ENCODE data around the gene MAP4K4. TPM values are rescaled to one million over a fixed set of nuclear protein-coding genes. Genes with fewer than 3 reads are reported as not detected.

Gene MAP4K4
- total RNA-seq, 1 donor from 2014 or later = 232 TPM

DNA sequence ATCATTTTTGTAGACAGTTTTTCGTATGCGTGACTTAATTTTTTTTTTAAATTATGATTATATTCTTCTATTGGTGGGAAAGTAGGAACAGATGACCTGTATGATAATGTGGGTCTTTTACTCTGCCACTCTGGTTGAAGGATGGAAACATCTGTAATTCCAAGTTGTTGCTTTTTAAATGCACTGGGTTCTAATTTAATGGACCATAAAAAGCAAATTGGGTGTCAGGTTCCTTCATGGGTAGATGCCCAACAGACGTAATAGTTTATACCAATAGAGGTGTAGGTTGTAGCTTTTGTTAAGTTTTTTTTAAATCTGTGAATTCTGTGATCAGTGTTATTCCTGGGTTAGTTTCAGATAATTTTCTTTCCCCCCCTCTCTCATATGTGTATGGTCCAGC lies 117.6 kb downstream of the MAP4K4 start:
- H3K27me3 Mint-ChIP-seq = no peaks in the 10 kb centered on the region
- ChIA-PET CTCF (interaction anchor here (1.1 to 1.7 kb wide), 3 partner anchors 45 to 473 kb away, joined by 3 to 7 read pairs (median 5); no protein-coding TSS in a partner anchor), POLR2A (no interaction called here)
- intact Hi-C loops (cut with micrococcal nuclease) = no loop called here
- H3K4me1 Mint-ChIP-seq = peaks cover 86% of the 10 kb centered on the region
- H3K27ac Mint-ChIP-seq = no peak overlapping the region
- ATAC-seq (ENCODE audit: low read depth) (no peak), DNase-seq (no peak)
- peaks cover 40% of the 10 kb centered on the region for H3K36me3 Mint-ChIP-seq (ENCODE audit: low read depth)
- H3K9me3 Mint-ChIP-seq = no peaks in the 10 kb centered on the region
- no peak overlapping the region for H3K4me3 Mint-ChIP-seq
- TF ChIP-seq, protein P1, sequence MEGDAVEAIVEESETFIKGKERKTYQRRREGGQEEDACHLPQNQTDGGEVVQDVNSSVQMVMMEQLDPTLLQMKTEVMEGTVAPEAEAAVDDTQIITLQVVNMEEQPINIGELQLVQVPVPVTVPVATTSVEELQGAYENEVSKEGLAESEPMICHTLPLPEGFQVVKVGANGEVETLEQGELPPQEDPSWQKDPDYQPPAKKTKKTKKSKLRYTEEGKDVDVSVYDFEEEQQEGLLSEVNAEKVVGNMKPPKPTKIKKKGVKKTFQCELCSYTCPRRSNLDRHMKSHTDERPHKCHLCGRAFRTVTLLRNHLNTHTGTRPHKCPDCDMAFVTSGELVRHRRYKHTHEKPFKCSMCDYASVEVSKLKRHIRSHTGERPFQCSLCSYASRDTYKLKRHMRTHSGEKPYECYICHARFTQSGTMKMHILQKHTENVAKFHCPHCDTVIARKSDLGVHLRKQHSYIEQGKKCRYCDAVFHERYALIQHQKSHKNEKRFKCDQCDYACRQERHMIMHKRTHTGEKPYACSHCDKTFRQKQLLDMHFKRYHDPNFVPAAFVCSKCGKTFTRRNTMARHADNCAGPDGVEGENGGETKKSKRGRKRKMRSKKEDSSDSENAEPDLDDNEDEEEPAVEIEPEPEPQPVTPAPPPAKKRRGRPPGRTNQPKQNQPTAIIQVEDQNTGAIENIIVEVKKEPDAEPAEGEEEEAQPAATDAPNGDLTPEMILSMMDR (IDR thresholded peaks at IDR 0.05) = no peak

DNA sequence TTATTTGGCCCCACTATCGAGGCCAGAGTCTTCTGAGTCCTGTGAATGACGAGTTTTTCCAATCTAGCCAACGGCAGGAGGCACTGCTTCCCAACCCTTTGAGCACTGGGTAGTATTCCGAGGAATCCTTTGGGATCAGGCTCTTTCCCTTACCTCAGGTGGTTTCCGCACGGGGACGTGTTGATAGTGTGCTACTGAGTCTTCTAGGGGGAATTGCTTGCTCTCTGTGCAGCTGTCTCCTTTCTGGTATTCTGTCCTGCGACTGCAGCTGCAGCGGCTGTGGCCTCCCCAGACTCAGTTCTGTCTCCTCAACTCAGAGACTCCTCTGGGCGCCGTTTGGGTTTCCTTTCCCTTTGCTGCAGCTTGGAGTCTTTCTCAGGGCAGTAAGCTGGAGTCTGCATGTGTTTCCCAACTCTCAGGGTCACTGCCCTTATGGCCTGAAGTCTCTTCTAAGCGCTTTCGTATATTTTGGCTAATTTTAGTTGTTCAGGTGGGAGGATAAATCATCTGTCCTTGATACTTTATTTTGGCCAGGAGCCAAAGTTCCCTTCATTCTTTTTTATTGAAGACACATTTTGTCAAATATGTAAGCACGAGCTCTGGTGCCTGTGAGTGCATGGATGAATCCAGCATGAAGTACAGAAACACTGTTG lies 118.4 kb downstream of the MAP4K4 start:
- DNase-seq (no peak), ATAC-seq (ENCODE audit: low read depth) (no peak)
- Mint-ChIP-seq H3K9me3 (no peaks in the 10 kb centered on the region), H3K27me3 (no peaks in the 10 kb centered on the region), H3K36me3 (ENCODE audit: low read depth) (peaks cover 40% of the 10 kb centered on the region), H3K4me1 (peaks cover 89% of the 10 kb centered on the region), H3K4me3 (no peak overlapping the region), H3K27ac (no peak overlapping the region)
- TF ChIP-seq, protein P1 (IDR thresholded peaks at IDR 0.05) = no peak
- intact Hi-C loops (cut with micrococcal nuclease) = no loop called here
- ChIA-PET CTCF (interaction anchor here (1.1 kb wide), 1 partner anchor 397 kb away, joined by 3 read pairs; no protein-coding TSS in a partner anchor), POLR2A (interaction anchor here (0.6 kb wide), 1 partner anchor 40 kb away, joined by 3 read pairs; no protein-coding TSS in a partner anchor)

DNA sequence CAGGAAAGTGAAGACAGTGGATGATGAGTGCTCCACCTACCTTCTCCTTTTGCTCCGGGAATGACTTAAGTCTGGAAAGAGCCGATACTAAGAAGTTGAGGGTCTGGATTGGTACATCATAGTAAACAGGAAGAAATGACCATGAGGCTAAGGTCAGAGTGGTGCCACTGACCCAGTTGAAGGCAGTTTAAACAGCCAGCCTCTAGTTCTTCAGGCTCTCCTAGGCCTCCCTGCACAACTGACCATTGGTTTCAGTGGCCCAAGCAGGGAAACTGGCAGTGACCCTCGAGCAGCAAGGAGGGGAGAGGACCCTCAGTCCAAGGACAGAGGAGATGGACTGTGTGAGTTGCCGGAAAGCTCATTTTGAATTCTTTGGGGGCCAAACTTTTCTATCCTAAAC lies 119.1 kb downstream of the MAP4K4 start:
- peaks cover 36% of the 10 kb centered on the region for H3K36me3 Mint-ChIP-seq (ENCODE audit: low read depth)
- TF ChIP-seq, protein P1 (IDR thresholded peaks at IDR 0.05) = no peak
- H3K27me3 Mint-ChIP-seq = no peaks in the 10 kb centered on the region
- H3K4me3 Mint-ChIP-seq = no peak overlapping the region
- no peak overlapping the region for H3K27ac Mint-ChIP-seq
- no peak for DNase-seq
- ChIA-PET POLR2A (no interaction called here), CTCF (no interaction called here)
- H3K4me1 Mint-ChIP-seq = peaks cover 91% of the 10 kb centered on the region
- no peak for ATAC-seq (ENCODE audit: low read depth)
- no peaks in the 10 kb centered on the region for H3K9me3 Mint-ChIP-seq
- intact Hi-C loops (cut with micrococcal nuclease) = no loop called here

DNA sequence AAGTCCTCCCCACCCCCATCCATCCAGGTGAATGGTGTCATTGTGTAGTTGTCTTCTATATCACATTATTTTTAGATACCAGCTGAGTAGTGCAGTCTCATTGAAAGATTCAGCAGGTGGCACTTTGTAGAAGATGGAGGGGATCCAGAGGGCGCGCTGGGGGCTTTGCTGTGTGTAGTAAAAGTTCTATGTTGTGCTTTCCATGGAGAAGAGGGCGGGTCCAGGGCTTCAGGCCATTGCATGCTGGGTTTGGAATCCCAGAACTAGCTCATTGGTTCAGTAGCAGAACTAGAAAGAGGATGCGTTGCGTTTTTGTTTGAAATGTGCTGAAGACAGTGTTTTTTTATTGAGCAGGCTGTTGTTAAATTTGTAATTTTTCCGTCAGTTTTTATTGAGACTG lies 120.0 kb downstream of the MAP4K4 start:
- H3K36me3 Mint-ChIP-seq (ENCODE audit: low read depth) = peaks cover 30% of the 10 kb centered on the region
- no peaks in the 10 kb centered on the region for H3K27me3 Mint-ChIP-seq
- no peak for ATAC-seq (ENCODE audit: low read depth)
- no peaks in the 10 kb centered on the region for H3K9me3 Mint-ChIP-seq
- intact Hi-C loops (cut with micrococcal nuclease) = no loop called here
- POLR2A ChIA-PET = no interaction called here
- no peak overlapping the region for H3K4me3 Mint-ChIP-seq
- peaks cover 83% of the 10 kb centered on the region for H3K4me1 Mint-ChIP-seq
- TF ChIP-seq, protein P1 (IDR thresholded peaks at IDR 0.05) = no peak
- no peak for DNase-seq
- CTCF ChIA-PET = no interaction called here
- H3K27ac Mint-ChIP-seq = no peak overlapping the region

DNA sequence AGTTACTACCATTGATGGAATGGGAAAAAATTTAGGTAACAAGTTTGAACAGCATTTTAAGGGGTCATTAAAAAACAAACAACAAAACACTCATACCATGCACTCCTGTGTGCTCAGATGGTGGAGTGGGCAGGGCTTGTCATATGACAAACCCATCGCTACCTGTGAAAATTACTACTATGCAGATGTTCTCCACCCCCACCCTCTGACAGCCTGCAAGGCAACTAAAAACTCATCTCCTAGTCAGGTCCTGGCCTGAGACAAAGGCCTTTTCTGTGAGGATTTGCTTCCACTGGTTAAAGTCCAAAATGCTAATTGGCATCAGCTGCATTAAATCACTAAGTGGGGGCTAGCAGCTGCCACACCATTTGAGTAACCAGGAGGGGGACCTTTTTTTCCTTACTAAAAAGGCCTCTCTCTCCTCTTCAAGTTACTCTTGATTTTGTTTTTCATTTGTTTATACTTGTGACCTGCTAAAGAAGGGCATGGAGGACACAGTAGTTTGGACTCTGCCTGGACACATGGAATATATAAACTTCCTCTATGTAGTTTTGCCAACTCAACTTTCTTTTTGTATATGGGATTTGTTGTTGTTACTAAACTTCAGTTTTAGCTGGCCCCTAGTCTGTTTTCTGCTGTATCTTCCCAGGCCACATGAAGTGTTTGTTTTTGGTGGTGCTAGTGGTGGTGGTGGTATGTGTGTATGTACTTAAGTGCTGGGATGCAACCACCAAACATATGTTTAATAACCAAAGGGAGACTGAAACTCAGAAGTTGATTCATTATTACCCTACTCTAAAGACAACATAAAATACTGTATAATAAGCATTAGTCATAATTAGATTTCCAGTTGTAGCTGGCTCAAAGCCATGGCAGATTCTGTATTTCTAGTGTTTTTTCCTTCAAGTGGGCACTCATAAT lies 121.3 kb downstream of the MAP4K4 start:
- CTCF ChIA-PET = no interaction called here
- intact Hi-C loops (cut with micrococcal nuclease) = no loop called here
- no peak for ATAC-seq (ENCODE audit: low read depth)

More for the DNA sequence above, 121.3 kb downstream of the MAP4K4 start:
- Mint-ChIP-seq H3K9me3 (no peaks in the 10 kb centered on the region), H3K36me3 (ENCODE audit: low read depth) (peaks cover 29% of the 10 kb centered on the region), H3K4me1 (peaks cover 88% of the 10 kb centered on the region), H3K27me3 (no peaks in the 10 kb centered on the region), H3K4me3 (no peak overlapping the region), H3K27ac (peak overlapping the region; percentile 21)
- DNase-seq = no peak
- TF ChIP-seq, protein P1 (IDR thresholded peaks at IDR 0.05) = no peak
- POLR2A ChIA-PET = no interaction called here
